Endothelial cell (in vitro differentiated cells): Measurements from ENCODE around the gene SLC5A2. TPM values are rescaled to one million over a fixed set of nuclear protein-coding genes. Genes with fewer than 3 reads are reported as not detected.

ENCODE experiments used
- DNase-seq: peaks from one replicate; pipeline ENCODE4 v3.0.0; 2021; ENCODE audit warnings: low spot score
- H3K27ac Mint-ChIP-seq: one replicate; pipeline ENCODE4 v1.8.0; 2021; ENCODE audit warnings: mixed read lengths, inconsistent platforms; ENCODE audit not compliant: unreplicated experiment
- H3K27me3 Mint-ChIP-seq: one replicate; pipeline ENCODE4 v1.8.0; 2021; ENCODE audit warnings: mild to moderate bottlenecking, moderate library complexity, mixed read lengths, inconsistent platforms; ENCODE audit not compliant: unreplicated experiment
- H3K36me3 Mint-ChIP-seq: one replicate; pipeline ENCODE4 v1.8.0; 2021; ENCODE audit warnings: mild to moderate bottlenecking, low read depth, mixed read lengths, inconsistent platforms; ENCODE audit not compliant: unreplicated experiment
- H3K4me1 Mint-ChIP-seq: one replicate; pipeline ENCODE4 v1.8.0; 2021; ENCODE audit warnings: mild to moderate bottlenecking, mixed read lengths, inconsistent platforms; ENCODE audit not compliant: unreplicated experiment
- H3K4me3 Mint-ChIP-seq: one replicate; pipeline ENCODE4 v1.8.0; 2021; ENCODE audit warnings: mild to moderate bottlenecking, mixed read lengths, inconsistent platforms; ENCODE audit not compliant: unreplicated experiment
- H3K9me3 Mint-ChIP-seq: one replicate; pipeline ENCODE4 v1.8.0; 2021; ENCODE audit warnings: mixed read lengths, inconsistent platforms; ENCODE audit not compliant: unreplicated experiment
- total RNA-seq: library from RNA; stranded (reverse); fragmentation: NEBNext Ultra II Directional; extraction: Animal tissue kit (Norgen Biotek cat#: 25700); gene quantifications from one replicate; pipeline ENCODE4 v1.2.1, GENCODE V29; 2021; ENCODE audit not compliant: unreplicated experiment
- TF ChIP-seq, protein P1 (sequence below): fragments of 200-600 bp; sonication (generic); IDR thresholded peaks from one replicate; pipeline ENCODE4 v1.5.0; 2021; ENCODE audit warnings: antibody characterized with exemption; ENCODE audit not compliant: unreplicated experiment

Gene SLC5A2
- total RNA-seq, 1 donor from 2014 or later = not detected

- no peak overlapping the region for H3K4me3 Mint-ChIP-seq
- peaks cover 30% of the 10 kb centered on the region for H3K4me1 Mint-ChIP-seq
- no peaks in the 10 kb centered on the region for H3K36me3 Mint-ChIP-seq
- TF ChIP-seq, protein P1, sequence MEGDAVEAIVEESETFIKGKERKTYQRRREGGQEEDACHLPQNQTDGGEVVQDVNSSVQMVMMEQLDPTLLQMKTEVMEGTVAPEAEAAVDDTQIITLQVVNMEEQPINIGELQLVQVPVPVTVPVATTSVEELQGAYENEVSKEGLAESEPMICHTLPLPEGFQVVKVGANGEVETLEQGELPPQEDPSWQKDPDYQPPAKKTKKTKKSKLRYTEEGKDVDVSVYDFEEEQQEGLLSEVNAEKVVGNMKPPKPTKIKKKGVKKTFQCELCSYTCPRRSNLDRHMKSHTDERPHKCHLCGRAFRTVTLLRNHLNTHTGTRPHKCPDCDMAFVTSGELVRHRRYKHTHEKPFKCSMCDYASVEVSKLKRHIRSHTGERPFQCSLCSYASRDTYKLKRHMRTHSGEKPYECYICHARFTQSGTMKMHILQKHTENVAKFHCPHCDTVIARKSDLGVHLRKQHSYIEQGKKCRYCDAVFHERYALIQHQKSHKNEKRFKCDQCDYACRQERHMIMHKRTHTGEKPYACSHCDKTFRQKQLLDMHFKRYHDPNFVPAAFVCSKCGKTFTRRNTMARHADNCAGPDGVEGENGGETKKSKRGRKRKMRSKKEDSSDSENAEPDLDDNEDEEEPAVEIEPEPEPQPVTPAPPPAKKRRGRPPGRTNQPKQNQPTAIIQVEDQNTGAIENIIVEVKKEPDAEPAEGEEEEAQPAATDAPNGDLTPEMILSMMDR = no peak
- H3K9me3 Mint-ChIP-seq = no peaks in the 10 kb centered on the region
- no peak overlapping the region for H3K27ac Mint-ChIP-seq
- H3K27me3 Mint-ChIP-seq = peaks cover 16% of the 10 kb centered on the region
- no peak for DNase-seq
Measured at GRCh38 chr16:31456988-31457360, 25.9 kb upstream of the SLC5A2 start.

- DNase-seq = peak; percentile 35
- TF ChIP-seq, protein P1 = no peak
- Mint-ChIP-seq H3K27me3 (peaks cover 20% of the 10 kb centered on the region), H3K4me3 (peak overlapping the region; percentile 94), H3K9me3 (no peaks in the 10 kb centered on the region), H3K27ac (peak overlapping the region; percentile 80), H3K4me1 (peaks cover 25% of the 10 kb centered on the region), H3K36me3 (peaks cover 4% of the 10 kb centered on the region)
Measured at GRCh38 chr16:31458073-31458843, 24.7 kb upstream of the SLC5A2 start.

DNA sequence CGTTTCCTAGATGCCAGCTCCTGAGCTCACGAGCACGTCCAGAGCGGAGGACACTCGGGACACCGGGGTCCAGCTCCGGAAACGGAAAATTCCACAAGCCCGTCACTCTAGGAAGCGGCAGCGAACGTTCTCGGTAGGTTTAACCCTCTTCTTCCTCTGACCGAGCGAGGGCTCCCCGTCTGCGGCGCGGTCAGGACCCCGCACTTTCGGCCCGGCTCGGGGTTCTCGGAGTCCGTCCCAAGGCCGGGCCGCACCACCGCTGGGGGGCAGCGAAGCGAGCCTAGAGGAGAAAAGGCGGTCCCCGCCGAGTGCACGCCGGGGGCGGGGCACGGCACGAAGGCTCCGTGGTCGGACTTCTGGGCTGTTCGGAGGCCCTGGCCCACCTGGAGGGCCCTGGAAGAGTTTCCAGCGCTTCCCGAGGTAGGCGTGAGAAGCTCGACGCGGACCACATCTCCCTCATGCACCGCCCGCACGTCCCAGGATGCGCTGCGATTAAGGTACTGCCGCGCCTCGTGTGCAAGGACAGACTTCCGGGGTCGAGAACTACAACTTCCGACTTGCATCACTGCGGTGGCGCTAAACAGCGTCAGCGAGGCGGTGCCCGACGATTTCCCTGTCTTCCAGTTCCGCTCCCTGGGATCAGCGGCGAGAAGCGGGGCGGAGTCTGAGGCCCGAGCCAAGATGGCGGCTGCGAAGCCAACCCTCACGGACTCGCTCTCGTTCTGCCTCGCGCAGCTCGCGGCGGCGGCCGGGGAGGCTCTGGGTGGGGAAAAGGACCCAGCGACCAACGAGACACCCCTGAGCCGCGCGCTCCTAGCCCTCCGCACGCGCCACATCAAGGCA, 23.9 kb upstream of the SLC5A2 start, which contains the start of gene ARMC5:
TSS of gene ARMC5 (plus strand) at position 658 of the 843 bp plus-strand sequence. CDS start at position 682, 24 bp downstream.
- DNase-seq = peak; percentile 90
- TF ChIP-seq, protein P1 = no peak
- Mint-ChIP-seq H3K27me3 (peaks cover 26% of the 10 kb centered on the region), H3K36me3 (peaks cover 4% of the 10 kb centered on the region), H3K9me3 (no peaks in the 10 kb centered on the region), H3K4me3 (peak within 1 kb of the TSS; percentile 94), H3K27ac (peak within 1 kb of the TSS; percentile 93), H3K4me1 (peaks cover 21% of the 10 kb centered on the region)

GRCh38 chr16:31459687-31460581, 23.0 kb upstream of the SLC5A2 start:
- Mint-ChIP-seq H3K27me3 (peaks cover 27% of the 10 kb centered on the region), H3K9me3 (no peaks in the 10 kb centered on the region)
- TF ChIP-seq, protein P1 = no peak

More at GRCh38 chr16:31459687-31460581, 23.0 kb upstream of the SLC5A2 start:
- H3K36me3 Mint-ChIP-seq = peaks cover 5% of the 10 kb centered on the region
- H3K27ac Mint-ChIP-seq = peak overlapping the region; percentile 93
- DNase-seq = peak; percentile 100
- H3K4me1 Mint-ChIP-seq = peaks cover 20% of the 10 kb centered on the region
- peak overlapping the region; percentile 91 for H3K4me3 Mint-ChIP-seq
